ENCODE results near the gene PIK3R5. TPM values are rescaled to one million over a fixed set of nuclear protein-coding genes. Genes with fewer than 3 reads are reported as not detected.
"Not testable (repeated sequence)": the region's sequence is repeated elsewhere in the genome, so short reads cannot be mapped to it uniquely, and the experiment has no call there.

The PIK3R5 gene
- total RNA-seq, 1 donor from 2014 or later: 44.0 TPM

DNA sequence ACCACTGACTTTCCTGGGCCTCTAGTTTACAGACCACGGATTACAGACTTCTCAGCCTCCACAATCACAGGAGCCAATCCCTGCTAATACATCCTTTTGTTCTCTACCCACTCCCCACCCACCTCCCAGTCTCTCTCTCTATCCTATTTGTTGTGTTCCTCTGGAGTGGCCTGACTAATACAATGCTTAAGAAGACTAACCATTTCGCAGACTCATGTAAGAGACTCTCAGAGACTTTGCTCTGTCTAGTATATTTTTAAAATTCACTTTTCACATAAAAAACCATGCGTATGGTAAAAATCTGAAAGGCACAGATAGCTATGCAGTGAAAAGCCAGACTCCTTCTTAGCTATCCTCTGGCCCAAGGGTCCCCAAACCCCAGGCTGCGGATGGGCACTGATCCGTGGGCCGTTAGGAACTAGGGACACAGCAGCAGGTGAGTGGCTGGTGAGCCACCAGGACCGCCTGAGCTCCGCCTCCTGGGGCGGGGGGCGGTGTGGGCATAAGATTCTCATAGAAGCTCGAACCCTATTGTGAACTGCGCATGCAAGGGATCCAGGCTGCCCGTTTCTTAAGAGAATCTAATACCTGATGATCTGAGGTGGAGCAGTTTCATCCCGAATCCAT lies 105.6 kb downstream of the PIK3R5 start:
- Histone ChIP-seq H3K27ac (no peak overlapping the region), H3K27me3 (ENCODE audit: low read depth) (peaks cover 5% of the 10 kb centered on the region), H3K36me3 (no peaks in the 10 kb centered on the region), H3K9me3 (no peaks in the 10 kb centered on the region), H3K4me1 (peaks cover 15% of the 10 kb centered on the region), H3K4me3 (no peak overlapping the region)
- DNase-seq (no peak), ATAC-seq (no peak)
- TF ChIP-seq CTCF (IDR thresholded peaks at IDR 0.05): no peak
- intact Hi-C loops (cut with DNase I): no loop called here

GRCh38 chr17:8859027-8859803 lies 106.3 kb downstream of the PIK3R5 start:
- Histone ChIP-seq H3K4me3 (no peak overlapping the region), H3K4me1 (peaks cover 15% of the 10 kb centered on the region), H3K36me3 (no peaks in the 10 kb centered on the region), H3K9me3 (no peaks in the 10 kb centered on the region), H3K27me3 (ENCODE audit: low read depth) (peaks cover 5% of the 10 kb centered on the region), H3K27ac (no peak overlapping the region)
- intact Hi-C loops (cut with DNase I): no loop called here
- DNase-seq (peak; percentile 65), ATAC-seq (peak; percentile 65 to 70)
- TF ChIP-seq CTCF (IDR thresholded peaks at IDR 0.05): no peak

GRCh38 chr17:8857919-8858318 lies 107.6 kb downstream of the PIK3R5 start:
- H3K27ac ChIP-seq: no peak overlapping the region
- intact Hi-C loops (cut with DNase I): no loop called here
- TF ChIP-seq CTCF (IDR thresholded peaks at IDR 0.05): no peak
- ATAC-seq (no peak), DNase-seq (no peak)
- H3K4me3 ChIP-seq: no peak overlapping the region
- peaks cover 5% of the 10 kb centered on the region for H3K27me3 ChIP-seq (ENCODE audit: low read depth)
- peaks cover 15% of the 10 kb centered on the region for H3K4me1 ChIP-seq
- H3K36me3 ChIP-seq: no peaks in the 10 kb centered on the region
- no peaks in the 10 kb centered on the region for H3K9me3 ChIP-seq

- ATAC-seq: no peak
- intact Hi-C loops (cut with DNase I): no loop called here
- H3K4me3 ChIP-seq: no peak overlapping the region
- no peak for DNase-seq
- H3K27me3 ChIP-seq (ENCODE audit: low read depth): peaks cover 5% of the 10 kb centered on the region
- no peak overlapping the region for H3K27ac ChIP-seq
- peaks cover 14% of the 10 kb centered on the region for H3K4me1 ChIP-seq
- no peak for TF ChIP-seq CTCF (IDR thresholded peaks at IDR 0.05)
- no peaks in the 10 kb centered on the region for H3K36me3 ChIP-seq
- no peaks in the 10 kb centered on the region for H3K9me3 ChIP-seq
Observed at GRCh38 chr17:8856869-8857575, 108.5 kb downstream of the PIK3R5 start.

DNA sequence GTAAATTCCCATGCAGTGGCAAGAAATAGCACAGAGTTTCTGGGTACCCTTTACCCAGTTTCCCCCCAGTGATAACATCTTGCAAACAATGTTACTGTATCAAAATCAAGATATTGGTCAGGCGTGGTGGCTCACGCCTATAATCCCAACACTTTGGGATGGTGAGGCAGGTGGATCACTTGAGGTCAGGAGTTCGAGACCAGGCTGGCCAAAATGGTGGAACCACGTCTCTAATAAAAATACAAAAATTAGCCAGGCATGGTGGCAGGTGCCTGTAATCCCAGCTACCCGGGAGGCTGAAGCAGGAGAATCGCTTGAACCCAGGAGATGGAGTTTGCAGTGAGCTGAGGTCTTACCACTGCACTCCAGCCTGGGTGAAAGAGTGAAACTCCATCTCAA lies 109.3 kb downstream of the PIK3R5 start:
- intact Hi-C loops (cut with DNase I); DNase-seq; H3K9me3 ChIP-seq; H3K4me3 ChIP-seq; H3K27ac ChIP-seq; H3K4me1 ChIP-seq; H3K27me3 ChIP-seq (ENCODE audit: low read depth); H3K36me3 ChIP-seq; ATAC-seq: not testable (repeated sequence)
